ENCODE data around the gene METTL9.
"Not testable (repeated sequence)": the region's sequence is repeated elsewhere in the genome, so short reads cannot be mapped to it uniquely, and the experiment has no call there.

GRCh38 chr16:21580131-21580530 lies 19.2 kb upstream of the METTL9 start:
- TF ChIP-seq, protein P1, sequence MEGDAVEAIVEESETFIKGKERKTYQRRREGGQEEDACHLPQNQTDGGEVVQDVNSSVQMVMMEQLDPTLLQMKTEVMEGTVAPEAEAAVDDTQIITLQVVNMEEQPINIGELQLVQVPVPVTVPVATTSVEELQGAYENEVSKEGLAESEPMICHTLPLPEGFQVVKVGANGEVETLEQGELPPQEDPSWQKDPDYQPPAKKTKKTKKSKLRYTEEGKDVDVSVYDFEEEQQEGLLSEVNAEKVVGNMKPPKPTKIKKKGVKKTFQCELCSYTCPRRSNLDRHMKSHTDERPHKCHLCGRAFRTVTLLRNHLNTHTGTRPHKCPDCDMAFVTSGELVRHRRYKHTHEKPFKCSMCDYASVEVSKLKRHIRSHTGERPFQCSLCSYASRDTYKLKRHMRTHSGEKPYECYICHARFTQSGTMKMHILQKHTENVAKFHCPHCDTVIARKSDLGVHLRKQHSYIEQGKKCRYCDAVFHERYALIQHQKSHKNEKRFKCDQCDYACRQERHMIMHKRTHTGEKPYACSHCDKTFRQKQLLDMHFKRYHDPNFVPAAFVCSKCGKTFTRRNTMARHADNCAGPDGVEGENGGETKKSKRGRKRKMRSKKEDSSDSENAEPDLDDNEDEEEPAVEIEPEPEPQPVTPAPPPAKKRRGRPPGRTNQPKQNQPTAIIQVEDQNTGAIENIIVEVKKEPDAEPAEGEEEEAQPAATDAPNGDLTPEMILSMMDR (IDR thresholded peaks at IDR 0.05): not testable (repeated sequence)
- not testable (repeated sequence) for TF ChIP-seq ZFX (IDR thresholded peaks at IDR 0.05; ENCODE audit: borderline replicate concordance)
